OCI-LY3 (cell line): ENCODE data around the gene SDHAF1.

Experiments
- CTCF ChIP-seq: fragments of 200-600, 300-600 bp; sonication (generic); IDR thresholded peaks from 2 replicates; pipeline ENCODE4 v1.5.1; 2014; ENCODE audit warnings: antibody characterized with exemption, low read length, low read depth
- EZH2phosphoT487 ChIP-seq: fragments of 200-600 bp; shearing (Covaris generic); IDR thresholded peaks from 2 replicates; pipeline ENCODE4 v1.6.1; 2018; ENCODE audit warnings: antibody characterized with exemption, mixed run types, low read depth

GRCh38 chr19:36009220-36009619 lies 14.2 kb downstream of the SDHAF1 start:
- TF ChIP-seq CTCF (no peak), EZH2phosphoT487 (no peak)
